Esophagus mucosa (tissue), 1 donor: Measurements from ENCODE around the gene CT47A7. TPM values are rescaled to one million over a fixed set of nuclear protein-coding genes. Genes with fewer than 3 reads are reported as not detected.
"Not testable (repeated sequence)": the region's sequence is repeated elsewhere in the genome, so short reads cannot be mapped to it uniquely, and the experiment has no call there.

Source experiments
- ATAC-seq: fragments of 200-7000 bp; cut with Tn5 transposase; one replicate; pipeline ENCODE4 v1.9.1; 2020
- total RNA-seq: library from RNA; stranded (reverse); gene quantifications from one replicate; pipeline ENCODE4 v1.2.4, GENCODE V29; 2023
- donor health status: DM: yes; HTN: yes; CAD: no.

Gene CT47A7
- total RNA-seq: not detected

DNA sequence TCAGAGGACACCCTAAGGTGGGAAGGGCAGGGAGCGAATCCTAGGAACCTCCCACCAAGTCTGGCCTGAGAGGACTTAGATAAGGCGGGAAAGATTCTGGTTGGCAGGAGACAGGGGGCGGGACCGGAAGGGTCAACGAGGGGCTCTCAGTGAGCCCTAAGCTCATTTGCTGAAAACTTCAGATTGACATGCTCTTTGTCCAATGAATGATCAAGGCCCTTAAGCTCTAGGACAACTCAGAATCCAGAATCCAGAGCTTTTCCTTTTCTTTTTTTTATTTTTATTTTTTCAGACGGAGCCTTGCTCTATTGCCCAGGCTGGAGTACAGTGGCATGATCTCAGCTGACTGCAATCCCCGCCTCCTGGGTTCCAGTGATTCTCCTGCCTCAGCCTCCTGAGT, at the start of gene CT47A7:
CT47A7 (minus strand) TSS at position 101 of the 400 bp plus-strand sequence. CDS start 255 bp downstream, outside the sequence.
- ATAC-seq: not testable (repeated sequence)

GRCh38 chrX:121000589-121000988, 44.2 kb upstream of the CT47A7 start:
- ATAC-seq: no peak

- no peak for ATAC-seq
These were observed 43.0 kb upstream of the CT47A7 start for GRCh38 chrX:120999413-120999812.

- ATAC-seq: not testable (repeated sequence)
These were observed 29.3 kb upstream of the CT47A7 start, which contains the start of gene CT47A1 for GRCh38 chrX:120985660-120986059. TSS of gene CT47A1 (minus strand) at chrX:120985760. CDS start at chrX:120985529, 231 bp downstream.

Other genes starting within 250 kb of the CT47A7 start
- gene CT47B1, start 80.7 kb downstream of the CT47A7 start, total RNA-seq: not detected
- gene CT47A11, start 19.4 kb downstream of the CT47A7 start, total RNA-seq: not detected
- gene CT47A10, start 14.6 kb downstream of the CT47A7 start, total RNA-seq: not detected
- gene CT47A9, start 9.7 kb downstream of the CT47A7 start, total RNA-seq: not detected
- gene CT47A8, start 4.9 kb downstream of the CT47A7 start, total RNA-seq: not detected
- gene CT47A6, start 4.9 kb upstream of the CT47A7 start, total RNA-seq: not detected
- gene CT47A5, start 9.7 kb upstream of the CT47A7 start, total RNA-seq: not detected
- gene CT47A4, start 14.6 kb upstream of the CT47A7 start, total RNA-seq: not detected
- gene CT47A3, start 19.5 kb upstream of the CT47A7 start, total RNA-seq: not detected
- gene CT47A2, start 24.3 kb upstream of the CT47A7 start, total RNA-seq: not detected
- not detected for gene CT47A1, start 29.2 kb upstream of the CT47A7 start, total RNA-seq
- gene GLUD2, start 91.0 kb upstream of the CT47A7 start, total RNA-seq: 0.52 TPM